Measurements from ENCODE around the gene TAS2R13.

DNA sequence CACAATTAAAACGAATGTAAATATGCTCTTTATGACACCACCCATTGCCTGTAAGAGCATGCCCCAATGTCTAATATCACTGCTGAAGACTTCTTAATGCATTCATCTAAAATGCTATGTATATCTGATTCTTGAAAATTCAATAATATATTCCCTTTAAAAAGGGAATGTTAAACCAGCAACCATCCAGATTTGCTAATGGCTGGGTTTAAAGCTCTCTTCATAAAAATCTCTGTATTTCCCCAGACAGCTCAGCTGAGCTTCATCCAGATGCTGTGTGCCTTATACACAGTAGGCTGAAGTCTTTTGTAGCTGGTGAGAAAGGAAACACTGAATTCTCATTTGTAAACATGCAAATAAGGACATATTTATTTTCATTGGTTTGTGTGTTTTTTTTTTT is 29.8 kb upstream of the TAS2R13 start, which contains the start of gene TAS2R14:
- TF ChIP-seq, protein P1, sequence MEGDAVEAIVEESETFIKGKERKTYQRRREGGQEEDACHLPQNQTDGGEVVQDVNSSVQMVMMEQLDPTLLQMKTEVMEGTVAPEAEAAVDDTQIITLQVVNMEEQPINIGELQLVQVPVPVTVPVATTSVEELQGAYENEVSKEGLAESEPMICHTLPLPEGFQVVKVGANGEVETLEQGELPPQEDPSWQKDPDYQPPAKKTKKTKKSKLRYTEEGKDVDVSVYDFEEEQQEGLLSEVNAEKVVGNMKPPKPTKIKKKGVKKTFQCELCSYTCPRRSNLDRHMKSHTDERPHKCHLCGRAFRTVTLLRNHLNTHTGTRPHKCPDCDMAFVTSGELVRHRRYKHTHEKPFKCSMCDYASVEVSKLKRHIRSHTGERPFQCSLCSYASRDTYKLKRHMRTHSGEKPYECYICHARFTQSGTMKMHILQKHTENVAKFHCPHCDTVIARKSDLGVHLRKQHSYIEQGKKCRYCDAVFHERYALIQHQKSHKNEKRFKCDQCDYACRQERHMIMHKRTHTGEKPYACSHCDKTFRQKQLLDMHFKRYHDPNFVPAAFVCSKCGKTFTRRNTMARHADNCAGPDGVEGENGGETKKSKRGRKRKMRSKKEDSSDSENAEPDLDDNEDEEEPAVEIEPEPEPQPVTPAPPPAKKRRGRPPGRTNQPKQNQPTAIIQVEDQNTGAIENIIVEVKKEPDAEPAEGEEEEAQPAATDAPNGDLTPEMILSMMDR (IDR thresholded peaks at IDR 0.05): no peak
- no peak for TF ChIP-seq POLR2A (IDR thresholded peaks at IDR 0.05)
